ENCODE measurements around the gene ACTN2. TPM values are rescaled to one million over a fixed set of nuclear protein-coding genes. Genes with fewer than 3 reads are reported as not detected.

Gene ACTN2
- total RNA-seq, 1 donor from 2014 or later = 0.52 TPM

GRCh38 chr1:236710328-236710892 lies 24.1 kb downstream of the ACTN2 start:
- Histone ChIP-seq H3K9ac (no peak overlapping the region), H3F3A (ENCODE audit: low read depth) (no peaks in the 10 kb centered on the region), H2AFZ (replicated peaks) (no peak overlapping the region), H3K27me3 (no peaks in the 10 kb centered on the region), H4K20me1 (ENCODE audit: low read depth) (no peaks in the 10 kb centered on the region), H3K4me1 (no peaks in the 10 kb centered on the region), H3K27ac (no peak overlapping the region), H3K36me3 (no peaks in the 10 kb centered on the region), H3K9me3 (ENCODE audit: low read depth) (no peaks in the 10 kb centered on the region), H3K4me2 (no peak overlapping the region), H3K79me2 (ENCODE audit: low read depth) (no peaks in the 10 kb centered on the region), H3K4me3 (no peak overlapping the region)
- no peak overlapping the region for H3K27ac Mint-ChIP-seq
- H3K36me3 Mint-ChIP-seq = no peaks in the 10 kb centered on the region
- no peak overlapping the region for H3K4me3 Mint-ChIP-seq
- DNase-seq (ENCODE audit: low spot score) = no peak
- H3K27me3 Mint-ChIP-seq (ENCODE audit: insufficient read depth, low read depth) = no peaks in the 10 kb centered on the region
- no peaks in the 10 kb centered on the region for H3K4me1 Mint-ChIP-seq
- TF ChIP-seq CTCF (IDR thresholded peaks at IDR 0.05) = no peak
- no peak for TF ChIP-seq EZH2 (IDR thresholded peaks at IDR 0.05)
- no peak for TF ChIP-seq EZH2phosphoT487 (IDR thresholded peaks at IDR 0.05)
- H3K9me3 Mint-ChIP-seq = no peaks in the 10 kb centered on the region

GRCh38 chr1:236716160-236716559 lies 29.9 kb downstream of the ACTN2 start:
- Histone ChIP-seq H3K79me2 (ENCODE audit: low read depth) (no peaks in the 10 kb centered on the region), H3K27ac (no peak overlapping the region), H3F3A (ENCODE audit: low read depth) (no peaks in the 10 kb centered on the region), H3K9ac (no peak overlapping the region), H3K4me3 (no peak overlapping the region), H3K36me3 (no peaks in the 10 kb centered on the region), H2AFZ (replicated peaks) (no peak overlapping the region), H3K4me1 (no peaks in the 10 kb centered on the region), H4K20me1 (ENCODE audit: low read depth) (no peaks in the 10 kb centered on the region), H3K9me3 (ENCODE audit: low read depth) (no peaks in the 10 kb centered on the region), H3K27me3 (no peaks in the 10 kb centered on the region), H3K4me2 (no peak overlapping the region)
- Mint-ChIP-seq H3K9me3 (no peaks in the 10 kb centered on the region), H3K27ac (no peak overlapping the region), H3K36me3 (no peaks in the 10 kb centered on the region), H3K4me1 (no peaks in the 10 kb centered on the region), H3K27me3 (ENCODE audit: insufficient read depth, low read depth) (no peaks in the 10 kb centered on the region), H3K4me3 (no peak overlapping the region)
- no peak for DNase-seq (ENCODE audit: low spot score)
- no peak for TF ChIP-seq EZH2phosphoT487 (IDR thresholded peaks at IDR 0.05)
- TF ChIP-seq CTCF (IDR thresholded peaks at IDR 0.05) = no peak
- no peak for TF ChIP-seq EZH2 (IDR thresholded peaks at IDR 0.05)

GRCh38 chr1:236717811-236718210 lies 31.5 kb downstream of the ACTN2 start:
- no peak overlapping the region for H3K27ac ChIP-seq
- DNase-seq (ENCODE audit: low spot score) = no peak

More at GRCh38 chr1:236717811-236718210, 31.5 kb downstream of the ACTN2 start:
- no peaks in the 10 kb centered on the region for H3K36me3 Mint-ChIP-seq
- no peak overlapping the region for H3K4me3 ChIP-seq
- no peaks in the 10 kb centered on the region for H3F3A ChIP-seq (ENCODE audit: low read depth)
- no peak overlapping the region for H2AFZ ChIP-seq (replicated peaks)
- no peaks in the 10 kb centered on the region for H3K4me1 ChIP-seq
- no peak overlapping the region for H3K9ac ChIP-seq
- no peaks in the 10 kb centered on the region for H3K36me3 ChIP-seq
- H3K9me3 ChIP-seq (ENCODE audit: low read depth) = no peaks in the 10 kb centered on the region
- H3K4me3 Mint-ChIP-seq = no peak overlapping the region
- no peaks in the 10 kb centered on the region for H3K4me1 Mint-ChIP-seq
- no peak for TF ChIP-seq CTCF (IDR thresholded peaks at IDR 0.05)
- TF ChIP-seq EZH2phosphoT487 (IDR thresholded peaks at IDR 0.05) = no peak
- TF ChIP-seq EZH2 (IDR thresholded peaks at IDR 0.05) = no peak
- no peak overlapping the region for H3K27ac Mint-ChIP-seq
- H3K4me2 ChIP-seq = no peak overlapping the region
- no peaks in the 10 kb centered on the region for H3K9me3 Mint-ChIP-seq
- no peaks in the 10 kb centered on the region for H3K27me3 ChIP-seq
- H4K20me1 ChIP-seq (ENCODE audit: low read depth) = no peaks in the 10 kb centered on the region
- H3K27me3 Mint-ChIP-seq (ENCODE audit: insufficient read depth, low read depth) = no peaks in the 10 kb centered on the region
- no peaks in the 10 kb centered on the region for H3K79me2 ChIP-seq (ENCODE audit: low read depth)

All from neural progenitor cell (in vitro differentiated cells).